Neural cell (in vitro differentiated cells): ENCODE results near the gene SACS. TPM values are rescaled to one million over a fixed set of nuclear protein-coding genes. Genes with fewer than 3 reads are reported as not detected.

Experiments used
- H2AFZ ChIP-seq: fragments of 200-600, 300-800 bp; sonication (generic), shearing (Covaris generic); 2 replicates; pipeline ENCODE4 v1.6.0; 2014; ENCODE audit warnings: low read depth, mild to moderate bottlenecking, antibody characterized with exemption, low read length, moderate library complexity
- H3F3A ChIP-seq: fragments of 200-600 bp; shearing (Covaris generic); 2 replicates; pipeline ENCODE4 v1.6.1; 2016; ENCODE audit warnings: mild to moderate bottlenecking, moderate library complexity, mixed read lengths, antibody characterized with exemption, low read length; ENCODE audit not compliant: insufficient read depth, poor library complexity, severe bottlenecking
- H3K27ac ChIP-seq: fragments of 200-600, 300-800 bp; sonication (generic), shearing (Covaris generic); 2 replicates; pipeline ENCODE4 v1.5.1; 2014; ENCODE audit warnings: mild to moderate bottlenecking, low read length, moderate library complexity
- H3K27me3 ChIP-seq: fragments of 300-800, 200-600 bp; sonication (generic), shearing (Covaris generic); 2 replicates; pipeline ENCODE4 v1.6.0; 2014; ENCODE audit warnings: mild to moderate bottlenecking, low read depth, low read length, moderate library complexity; ENCODE audit not compliant: insufficient read depth
- H3K36me3 ChIP-seq: fragments of 300-800, 200-600 bp; sonication (generic), shearing (Covaris generic); 2 replicates; pipeline ENCODE4 v1.5.1; 2014; ENCODE audit warnings: mild to moderate bottlenecking, antibody characterized with exemption, low read length, moderate library complexity; ENCODE audit not compliant: insufficient read depth
- H3K4me2 ChIP-seq: fragments of 300-800, 200-600 bp; sonication (generic), shearing (Covaris generic); 2 replicates; pipeline ENCODE4 v1.6.0; 2014; ENCODE audit warnings: mild to moderate bottlenecking, low read length
- H3K4me3 ChIP-seq: fragments of 300-800, 200-600 bp; sonication (generic), shearing (Covaris generic); 2 replicates; pipeline ENCODE4 v1.5.1; 2014; ENCODE audit warnings: mild to moderate bottlenecking, low read length, moderate library complexity
- H3K79me2 ChIP-seq: fragments of 200-600 bp; shearing (Covaris generic); replicated peaks from 2 replicates; pipeline ENCODE4 v1.6.0; 2014; ENCODE audit warnings: mild to moderate bottlenecking, low read length, moderate library complexity; ENCODE audit not compliant: insufficient read depth
- H3K9ac ChIP-seq: fragments of 300-800, 200-600 bp; sonication (generic), shearing (Covaris generic); 2 replicates; pipeline ENCODE4 v1.6.1; 2016; ENCODE audit warnings: mild to moderate bottlenecking, low read length, mixed read lengths
- H3K9me2 ChIP-seq: fragments of 200-600 bp; shearing (Covaris generic); 2 replicates; pipeline ENCODE4 v1.6.1; 2016; ENCODE audit warnings: mild to moderate bottlenecking, low read length, mixed read lengths; ENCODE audit not compliant: insufficient read depth
- H3K9me3 ChIP-seq: fragments of 200-600, 300-800 bp; sonication (generic), shearing (Covaris generic); 2 replicates; pipeline ENCODE4 v1.6.1; 2016; ENCODE audit warnings: mild to moderate bottlenecking, mixed run types, low read length, moderate library complexity, mixed read lengths
- H4K20me1 ChIP-seq: fragments of 200-600 bp; shearing (Covaris generic); 2 replicates; pipeline ENCODE4 v1.6.1; 2016; ENCODE audit warnings: mild to moderate bottlenecking, mixed run types; ENCODE audit not compliant: insufficient read depth
- EP300 ChIP-seq: fragments of 450-650 bp; conservative IDR thresholded peaks from 2 replicates; pipeline ENCODE4 v1.6.1; 2014; ENCODE audit warnings: antibody characterized with exemption, mild to moderate bottlenecking, moderate library complexity; ENCODE audit not compliant: poor library complexity, severe bottlenecking
- EZH2 ChIP-seq: fragments of 200-600, 300-800 bp; shearing (Covaris generic), sonication (generic); IDR thresholded peaks from 2 replicates; pipeline ENCODE4 v1.6.1; 2014; ENCODE audit warnings: antibody characterized with exemption, low read length, borderline replicate concordance, mild to moderate bottlenecking; ENCODE audit not compliant: insufficient read depth, poor library complexity, severe bottlenecking
- MXI1 ChIP-seq: fragments of 450-650 bp; conservative IDR thresholded peaks from 2 replicates; pipeline ENCODE4 v1.6.1; 2014; ENCODE audit warnings: antibody characterized with exemption, mild to moderate bottlenecking; ENCODE audit not compliant: poor library complexity, severe bottlenecking
- POLR2AphosphoS5 ChIP-seq: IDR thresholded peaks from 2 replicates; pipeline ENCODE4 v1.6.1; 2012
- RAD21 ChIP-seq: fragments of 450-650 bp; conservative IDR thresholded peaks from 2 replicates; pipeline ENCODE4 v1.6.1; 2014; ENCODE audit warnings: antibody characterized with exemption, mild to moderate bottlenecking, moderate library complexity
- SMC3 ChIP-seq: fragments of 450-650 bp; conservative IDR thresholded peaks from 2 replicates; pipeline ENCODE4 v1.6.1; 2014; ENCODE audit warnings: antibody characterized with exemption, mild to moderate bottlenecking, moderate library complexity; ENCODE audit not compliant: poor library complexity
- TAF1 ChIP-seq: IDR thresholded peaks from 2 replicates; pipeline ENCODE4 v1.6.1; 2012; ENCODE audit warnings: low read depth
- polyA plus RNA-seq: library from polyadenylated mRNA; depleted of rRNA; stranded (reverse); fragments of >200 nt; gene quantifications from 2 replicates; pipeline ENCODE4 v1.2.3, GENCODE V29; 2014
- TF ChIP-seq, protein P1 (sequence below): IDR thresholded peaks from 2 replicates; pipeline ENCODE4 v1.6.1; 2012; ENCODE audit warnings: borderline replicate concordance
- TF ChIP-seq, protein P2 (sequence below): fragments of 450-650 bp; IDR thresholded peaks from 2 replicates; pipeline ENCODE4 v1.5.1; 2014; ENCODE audit warnings: antibody characterized with exemption, mild to moderate bottlenecking, moderate library complexity; ENCODE audit not compliant: poor library complexity, severe bottlenecking

SACS gene
- polyA plus RNA-seq, 1 donor from 2014 or later, result 24.1 TPM

DNA sequence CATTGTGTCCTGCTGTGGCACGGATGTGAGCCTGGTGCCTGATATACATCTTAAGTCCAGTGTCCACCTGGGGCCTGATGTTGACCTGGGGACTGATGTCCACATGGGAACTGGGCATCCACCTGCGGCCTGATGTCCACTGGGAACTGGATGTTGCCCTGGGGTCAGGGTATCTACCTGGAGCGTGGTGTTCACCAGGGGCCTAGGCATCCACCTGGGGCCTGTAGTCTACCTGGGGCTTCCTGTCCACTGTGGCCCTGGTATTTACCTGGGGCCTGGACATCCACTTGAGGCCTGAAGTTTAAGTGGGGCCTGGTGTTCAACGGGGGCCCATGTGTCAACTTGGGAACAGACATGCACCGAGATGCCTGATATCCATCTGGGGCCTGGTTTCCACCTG, 11.9 kb downstream of the SACS start:
- Histone ChIP-seq H3K9me3 (no peaks in the 10 kb centered on the region), H2AFZ (no peak overlapping the region), H3K9ac (no peak overlapping the region), H3K27me3 (no peaks in the 10 kb centered on the region), H3K4me2 (no peak overlapping the region), H3K36me3 (no peaks in the 10 kb centered on the region), H4K20me1 (no peaks in the 10 kb centered on the region), H3K27ac (no peak overlapping the region), H3K79me2 (peaks cover 20% of the 10 kb centered on the region), H3K4me3 (no peak overlapping the region), H3F3A (no peaks in the 10 kb centered on the region), H3K9me2 (no peaks in the 10 kb centered on the region)
- TF ChIP-seq EP300, result no peak
- no peak for TF ChIP-seq TAF1
- no peak for TF ChIP-seq POLR2AphosphoS5
- no peak for TF ChIP-seq EZH2
- TF ChIP-seq, protein P1, sequence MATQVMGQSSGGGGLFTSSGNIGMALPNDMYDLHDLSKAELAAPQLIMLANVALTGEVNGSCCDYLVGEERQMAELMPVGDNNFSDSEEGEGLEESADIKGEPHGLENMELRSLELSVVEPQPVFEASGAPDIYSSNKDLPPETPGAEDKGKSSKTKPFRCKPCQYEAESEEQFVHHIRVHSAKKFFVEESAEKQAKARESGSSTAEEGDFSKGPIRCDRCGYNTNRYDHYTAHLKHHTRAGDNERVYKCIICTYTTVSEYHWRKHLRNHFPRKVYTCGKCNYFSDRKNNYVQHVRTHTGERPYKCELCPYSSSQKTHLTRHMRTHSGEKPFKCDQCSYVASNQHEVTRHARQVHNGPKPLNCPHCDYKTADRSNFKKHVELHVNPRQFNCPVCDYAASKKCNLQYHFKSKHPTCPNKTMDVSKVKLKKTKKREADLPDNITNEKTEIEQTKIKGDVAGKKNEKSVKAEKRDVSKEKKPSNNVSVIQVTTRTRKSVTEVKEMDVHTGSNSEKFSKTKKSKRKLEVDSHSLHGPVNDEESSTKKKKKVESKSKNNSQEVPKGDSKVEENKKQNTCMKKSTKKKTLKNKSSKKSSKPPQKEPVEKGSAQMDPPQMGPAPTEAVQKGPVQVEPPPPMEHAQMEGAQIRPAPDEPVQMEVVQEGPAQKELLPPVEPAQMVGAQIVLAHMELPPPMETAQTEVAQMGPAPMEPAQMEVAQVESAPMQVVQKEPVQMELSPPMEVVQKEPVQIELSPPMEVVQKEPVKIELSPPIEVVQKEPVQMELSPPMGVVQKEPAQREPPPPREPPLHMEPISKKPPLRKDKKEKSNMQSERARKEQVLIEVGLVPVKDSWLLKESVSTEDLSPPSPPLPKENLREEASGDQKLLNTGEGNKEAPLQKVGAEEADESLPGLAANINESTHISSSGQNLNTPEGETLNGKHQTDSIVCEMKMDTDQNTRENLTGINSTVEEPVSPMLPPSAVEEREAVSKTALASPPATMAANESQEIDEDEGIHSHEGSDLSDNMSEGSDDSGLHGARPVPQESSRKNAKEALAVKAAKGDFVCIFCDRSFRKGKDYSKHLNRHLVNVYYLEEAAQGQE, result no peak
- no peak for TF ChIP-seq MXI1
- no peak for TF ChIP-seq RAD21
- TF ChIP-seq, protein P2, sequence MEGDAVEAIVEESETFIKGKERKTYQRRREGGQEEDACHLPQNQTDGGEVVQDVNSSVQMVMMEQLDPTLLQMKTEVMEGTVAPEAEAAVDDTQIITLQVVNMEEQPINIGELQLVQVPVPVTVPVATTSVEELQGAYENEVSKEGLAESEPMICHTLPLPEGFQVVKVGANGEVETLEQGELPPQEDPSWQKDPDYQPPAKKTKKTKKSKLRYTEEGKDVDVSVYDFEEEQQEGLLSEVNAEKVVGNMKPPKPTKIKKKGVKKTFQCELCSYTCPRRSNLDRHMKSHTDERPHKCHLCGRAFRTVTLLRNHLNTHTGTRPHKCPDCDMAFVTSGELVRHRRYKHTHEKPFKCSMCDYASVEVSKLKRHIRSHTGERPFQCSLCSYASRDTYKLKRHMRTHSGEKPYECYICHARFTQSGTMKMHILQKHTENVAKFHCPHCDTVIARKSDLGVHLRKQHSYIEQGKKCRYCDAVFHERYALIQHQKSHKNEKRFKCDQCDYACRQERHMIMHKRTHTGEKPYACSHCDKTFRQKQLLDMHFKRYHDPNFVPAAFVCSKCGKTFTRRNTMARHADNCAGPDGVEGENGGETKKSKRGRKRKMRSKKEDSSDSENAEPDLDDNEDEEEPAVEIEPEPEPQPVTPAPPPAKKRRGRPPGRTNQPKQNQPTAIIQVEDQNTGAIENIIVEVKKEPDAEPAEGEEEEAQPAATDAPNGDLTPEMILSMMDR, result no peak
- no peak for TF ChIP-seq SMC3

DNA sequence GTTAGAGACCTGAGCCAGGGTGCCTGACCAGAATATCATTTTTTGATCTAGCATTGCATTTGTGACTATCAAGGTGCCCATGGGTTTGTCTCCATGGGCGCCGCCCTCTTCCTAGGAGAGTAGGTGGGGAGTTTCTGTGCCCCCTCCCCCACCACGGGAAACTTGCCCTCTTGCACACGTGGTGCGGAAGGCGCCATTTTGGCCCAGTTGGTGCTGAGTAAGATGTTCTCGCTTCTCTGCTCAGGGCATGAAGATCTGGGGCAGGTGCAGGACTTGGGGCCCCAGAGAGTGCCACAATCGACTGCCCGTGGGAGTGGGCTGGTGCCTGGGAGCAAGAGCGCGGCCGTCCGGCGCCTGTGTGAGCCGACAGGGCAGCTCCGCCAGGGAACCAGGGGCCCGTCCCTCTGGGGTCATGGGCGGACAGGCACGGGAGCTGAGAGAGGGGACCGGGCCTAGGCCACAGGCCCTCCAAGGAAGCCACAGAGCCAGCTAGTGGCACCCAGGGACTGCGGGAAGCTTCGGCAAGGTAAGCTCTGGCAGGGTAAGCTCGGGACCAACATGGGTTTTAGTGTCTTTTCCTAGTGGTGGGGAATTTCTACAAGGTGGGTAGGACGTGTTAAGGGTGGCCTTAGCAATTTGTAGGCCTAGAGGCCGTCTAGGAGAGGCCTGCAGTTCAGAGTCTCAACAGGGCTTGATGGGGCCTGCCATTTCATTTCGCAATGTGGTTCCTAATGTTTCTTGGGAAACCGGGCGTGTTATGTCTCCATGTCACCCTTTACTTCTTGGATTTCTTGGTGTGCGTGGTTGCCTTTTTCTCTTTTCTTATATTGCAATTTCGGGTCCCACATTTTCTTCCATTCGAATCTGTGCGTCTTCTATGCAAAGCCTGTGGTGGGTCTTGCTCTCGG, 14.5 kb downstream of the SACS start:
- Histone ChIP-seq H3K9ac (no peak overlapping the region), H3K36me3 (no peaks in the 10 kb centered on the region), H3K27ac (no peak overlapping the region), H2AFZ (no peak overlapping the region), H3K9me2 (no peaks in the 10 kb centered on the region), H3K79me2 (peaks cover 14% of the 10 kb centered on the region), H3K4me2 (no peak overlapping the region), H3K9me3 (no peaks in the 10 kb centered on the region), H3K27me3 (no peaks in the 10 kb centered on the region), H3F3A (no peaks in the 10 kb centered on the region), H4K20me1 (no peaks in the 10 kb centered on the region), H3K4me3 (no peak overlapping the region)
- no peak for TF ChIP-seq MXI1
- no peak for TF ChIP-seq RAD21
- no peak for TF ChIP-seq SMC3
- no peak for TF ChIP-seq TAF1
